IPS DF 6.9 (cell line): ENCODE data around the gene TCP10L.

Experiments used
- DNase-seq: peaks from one replicate; pipeline ENCODE4 v3.0.0-alpha.2; 2013; ENCODE audit warnings: low read depth, low spot score
- H3K27ac ChIP-seq: one replicate; pipeline ENCODE4 v1.5.1; 2013; ENCODE audit warnings: low read length, control low read depth
- H3K27me3 ChIP-seq: 2 replicates; pipeline ENCODE4 v1.6.1; 2013; ENCODE audit warnings: mild to moderate bottlenecking, low read length; ENCODE audit not compliant: control insufficient read depth, insufficient read depth
- H3K36me3 ChIP-seq: 2 replicates; pipeline ENCODE4 v1.6.1; 2013; ENCODE audit warnings: low read length; ENCODE audit not compliant: control insufficient read depth, insufficient read depth
- H3K4me1 ChIP-seq: 2 replicates; pipeline ENCODE4 v1.6.1; 2013; ENCODE audit warnings: low read length; ENCODE audit not compliant: control insufficient read depth, insufficient read depth
- H3K4me3 ChIP-seq: 2 replicates; pipeline ENCODE4 v1.5.1; 2013; ENCODE audit warnings: mild to moderate bottlenecking, low read length
- H3K9me3 ChIP-seq: 2 replicates; pipeline ENCODE4 v1.6.1; 2013; ENCODE audit warnings: low read length, inconsistent platforms; ENCODE audit not compliant: control insufficient read depth, insufficient read depth
- WGBS: extraction: QIAGEN DNeasy Blood & Tissue Kit; methylation state at CpG from one replicate; pipeline ENCODE4 v1.1.7; 2013; ENCODE audit warnings: mixed read lengths, missing lambda C conversion rate; ENCODE audit not compliant: insufficient read length, insufficient coverage; 5-methylcytosine and 5-hydroxymethylcytosine counted together

Gene TCP10L

GRCh38 chr21:32587651-32588050 is 2.3 kb upstream of the TCP10L start:
- Histone ChIP-seq H3K27ac (no peak overlapping the region), H3K4me3 (no peak overlapping the region), H3K4me1 (no peaks in the 10 kb centered on the region), H3K36me3 (no peaks in the 10 kb centered on the region), H3K27me3 (no peaks in the 10 kb centered on the region), H3K9me3 (no peaks in the 10 kb centered on the region)
- no peak for DNase-seq
- no CpG with 5 or more reads among the region's 5 CpGs for WGBS

- no CpG with 5 or more reads among the region's 13 CpGs for WGBS
- H3K4me3 ChIP-seq: no peak overlapping the region
- H3K27me3 ChIP-seq: no peaks in the 10 kb centered on the region
- no peaks in the 10 kb centered on the region for H3K36me3 ChIP-seq
- no peaks in the 10 kb centered on the region for H3K9me3 ChIP-seq
- H3K27ac ChIP-seq: no peak overlapping the region
- no peak for DNase-seq
- H3K4me1 ChIP-seq: no peaks in the 10 kb centered on the region
These were observed 1.8 kb upstream of the TCP10L start for GRCh38 chr21:32587120-32587519.

- Histone ChIP-seq H3K4me1 (no peaks in the 10 kb centered on the region), H3K27ac (no peak overlapping the region), H3K36me3 (no peaks in the 10 kb centered on the region), H3K9me3 (no peaks in the 10 kb centered on the region), H3K4me3 (no peak overlapping the region), H3K27me3 (no peaks in the 10 kb centered on the region)
- no peak for DNase-seq
- no CpG with 5 or more reads among the region's 9 CpGs for WGBS
These were observed 647 bp upstream of the TCP10L start for GRCh38 chr21:32585970-32586369.

GRCh38 chr21:32584472-32584871 is 851 bp downstream of the TCP10L start:
- H3K4me1 ChIP-seq: no peaks in the 10 kb centered on the region
- WGBS: 100% methylated on average over 4 of the region's 8 CpGs
- no peak for DNase-seq

GRCh38 chr21:32581732-32582131 is 3.6 kb downstream of the TCP10L start:
- WGBS: no CpG with 5 or more reads among the region's 13 CpGs
- no peak for DNase-seq
- Histone ChIP-seq H3K36me3 (no peaks in the 10 kb centered on the region), H3K27me3 (no peaks in the 10 kb centered on the region), H3K4me1 (no peaks in the 10 kb centered on the region), H3K27ac (no peak overlapping the region), H3K9me3 (no peaks in the 10 kb centered on the region), H3K4me3 (no peak overlapping the region)

More at GRCh38 chr21:32584472-32584871, 851 bp downstream of the TCP10L start:
- no peak overlapping the region for H3K27ac ChIP-seq
- no peaks in the 10 kb centered on the region for H3K9me3 ChIP-seq
- H3K27me3 ChIP-seq: no peaks in the 10 kb centered on the region
- no peak overlapping the region for H3K4me3 ChIP-seq
- no peaks in the 10 kb centered on the region for H3K36me3 ChIP-seq

GRCh38 chr21:32580949-32581348 is 4.4 kb downstream of the TCP10L start:
- DNase-seq: no peak
- no peaks in the 10 kb centered on the region for H3K9me3 ChIP-seq
- H3K27ac ChIP-seq: no peak overlapping the region
- H3K36me3 ChIP-seq: no peaks in the 10 kb centered on the region
- WGBS: no CpG with 5 or more reads among the region's 13 CpGs
- no peaks in the 10 kb centered on the region for H3K4me1 ChIP-seq
- H3K27me3 ChIP-seq: no peaks in the 10 kb centered on the region
- no peak overlapping the region for H3K4me3 ChIP-seq

- H3K4me1 ChIP-seq: no peaks in the 10 kb centered on the region
- H3K27ac ChIP-seq: no peak overlapping the region
- no peak overlapping the region for H3K4me3 ChIP-seq
- no CpG with 5 or more reads among the region's 15 CpGs for WGBS
- no peaks in the 10 kb centered on the region for H3K27me3 ChIP-seq
- DNase-seq: no peak
- H3K36me3 ChIP-seq: no peaks in the 10 kb centered on the region
- no peaks in the 10 kb centered on the region for H3K9me3 ChIP-seq
These were observed 7.1 kb downstream of the TCP10L start for GRCh38 chr21:32578107-32578691.

- Histone ChIP-seq H3K4me3 (no peak overlapping the region), H3K27me3 (no peaks in the 10 kb centered on the region), H3K9me3 (no peaks in the 10 kb centered on the region), H3K4me1 (no peaks in the 10 kb centered on the region), H3K27ac (no peak overlapping the region), H3K36me3 (no peaks in the 10 kb centered on the region)
- DNase-seq: no peak
- no CpG with 5 or more reads among the region's 11 CpGs for whole genome bisulfite sequencing
These were observed 9.3 kb downstream of the TCP10L start for GRCh38 chr21:32576011-32576410.

- WGBS: no CpG with 5 or more reads among the region's 26 CpGs
These were observed 10.1 kb downstream of the TCP10L start for GRCh38 chr21:32574946-32575925.

GRCh38 chr21:32572574-32573420 is 12.5 kb downstream of the TCP10L start:
- H3K4me3 ChIP-seq: no peak overlapping the region
- no peak overlapping the region for H3K27ac ChIP-seq
- H3K9me3 ChIP-seq: no peaks in the 10 kb centered on the region
- H3K36me3 ChIP-seq: no peaks in the 10 kb centered on the region
- no CpG with 5 or more reads among the region's 25 CpGs for WGBS
- H3K4me1 ChIP-seq: no peaks in the 10 kb centered on the region
- DNase-seq: no peak
- H3K27me3 ChIP-seq: no peaks in the 10 kb centered on the region

More at GRCh38 chr21:32574946-32575925, 10.1 kb downstream of the TCP10L start:
- no peaks in the 10 kb centered on the region for H3K4me1 ChIP-seq
- DNase-seq: no peak
- H3K9me3 ChIP-seq: no peaks in the 10 kb centered on the region
- H3K27me3 ChIP-seq: no peaks in the 10 kb centered on the region
- H3K4me3 ChIP-seq: no peak overlapping the region
- H3K27ac ChIP-seq: no peak overlapping the region
- no peaks in the 10 kb centered on the region for H3K36me3 ChIP-seq
